ENCODE data around the gene ZNF605. TPM values are rescaled to one million over a fixed set of nuclear protein-coding genes. Genes with fewer than 3 reads are reported as not detected.
A peak's percentile ranks its signal among the peaks of the same experiment; 100 is the strongest.

The ZNF605 gene
- total and polyA plus RNA-seq, 2 experiments from 2014 or later = 8.2 to 13.3 TPM

GRCh38 chr12:132955094-132956010 lies 754 bp downstream of the ZNF605 start:
- H3K4me3 ChIP-seq = peak overlapping the region; percentile 83
- H3K27ac ChIP-seq = peak overlapping the region; percentile 99
- no peaks in the 10 kb centered on the region for H3K9me3 ChIP-seq (ENCODE audit: low read depth)
- no peak for TF ChIP-seq CTCF (IDR thresholded peaks at IDR 0.05; ENCODE audit: low read depth, low read length)
- no peaks in the 10 kb centered on the region for H3K27me3 ChIP-seq
- H3K36me3 ChIP-seq = no peaks in the 10 kb centered on the region
- peaks cover 3% of the 10 kb centered on the region for H3K4me1 ChIP-seq (ENCODE audit: low read depth)
- DNase-seq (ENCODE audit: low read depth in 1 of 2, low spot score in 1 of 2) = peak; percentile 45 to 82

GRCh38 chr12:132954471-132955048 lies 1.5 kb downstream of the ZNF605 start:
- no peaks in the 10 kb centered on the region for H3K9me3 ChIP-seq (ENCODE audit: low read depth)
- no peak for TF ChIP-seq CTCF (IDR thresholded peaks at IDR 0.05; ENCODE audit: low read depth, low read length)

GRCh38 chr12:132953771-132954170 lies 2.3 kb downstream of the ZNF605 start:
- no peaks in the 10 kb centered on the region for H3K36me3 ChIP-seq
- no peak for DNase-seq (ENCODE audit: low read depth in 1 of 2, low spot score in 1 of 2)
- no peaks in the 10 kb centered on the region for H3K9me3 ChIP-seq (ENCODE audit: low read depth)
- H3K4me3 ChIP-seq = no peak overlapping the region
- no peak for TF ChIP-seq CTCF (IDR thresholded peaks at IDR 0.05; ENCODE audit: low read depth, low read length)
- H3K4me1 ChIP-seq (ENCODE audit: low read depth) = peaks cover 3% of the 10 kb centered on the region
- H3K27me3 ChIP-seq = no peaks in the 10 kb centered on the region
- H3K27ac ChIP-seq = no peak overlapping the region

More at GRCh38 chr12:132954471-132955048, 1.5 kb downstream of the ZNF605 start:
- Histone ChIP-seq H3K4me3 (peak overlapping the region; percentile 83), H3K27ac (peak overlapping the region; percentile 99), H3K27me3 (no peaks in the 10 kb centered on the region), H3K36me3 (no peaks in the 10 kb centered on the region), H3K4me1 (ENCODE audit: low read depth) (peaks cover 3% of the 10 kb centered on the region)
- DNase-seq (ENCODE audit: low read depth in 1 of 2, low spot score in 1 of 2) = no peak

GRCh38 chr12:132953163-132953425 lies 3.0 kb downstream of the ZNF605 start:
- no peak for TF ChIP-seq CTCF (IDR thresholded peaks at IDR 0.05; ENCODE audit: low read depth, low read length)
- Histone ChIP-seq H3K27me3 (no peaks in the 10 kb centered on the region), H3K4me3 (no peak overlapping the region), H3K9me3 (ENCODE audit: low read depth) (no peaks in the 10 kb centered on the region), H3K4me1 (ENCODE audit: low read depth) (peaks cover 3% of the 10 kb centered on the region), H3K36me3 (no peaks in the 10 kb centered on the region), H3K27ac (no peak overlapping the region)
- no peak for DNase-seq (ENCODE audit: low read depth in 1 of 2, low spot score in 1 of 2)

GRCh38 chr12:132952371-132953162 lies 3.5 kb downstream of the ZNF605 start:
- TF ChIP-seq CTCF (IDR thresholded peaks at IDR 0.05; ENCODE audit: low read depth, low read length) = no peak
- H3K4me3 ChIP-seq = no peak overlapping the region
- no peak for DNase-seq (ENCODE audit: low read depth in 1 of 2, low spot score in 1 of 2)
- H3K36me3 ChIP-seq = no peaks in the 10 kb centered on the region
- H3K9me3 ChIP-seq (ENCODE audit: low read depth) = no peaks in the 10 kb centered on the region
- H3K27ac ChIP-seq = no peak overlapping the region
- peaks cover 3% of the 10 kb centered on the region for H3K4me1 ChIP-seq (ENCODE audit: low read depth)
- H3K27me3 ChIP-seq = no peaks in the 10 kb centered on the region
